T-helper 17 cell (primary cell): ENCODE data around the gene CEACAM6. TPM values are rescaled to one million over a fixed set of nuclear protein-coding genes. Genes with fewer than 3 reads are reported as not detected.
"Not testable (repeated sequence)": the region's sequence is repeated elsewhere in the genome, so short reads cannot be mapped to it uniquely, and the experiment has no call there.

Source experiments
- ATAC-seq: fragments of 150-1000 bp; cut with Tn5 transposase; 2 replicates; pipeline ENCODE4 v1.10.0; 2021; ENCODE audit warnings: mild to moderate bottlenecking, moderate library complexity
- DNase-seq, 3 donors: peaks; one replicate each; pipeline versions ENCODE4 v3.0.0 to v3.0.0-alpha.2; 2020 to 2021
- H3K9me3 ChIP-seq: one replicate; pipeline ENCODE4 v1.7.0; 2013; ENCODE audit warnings: low read length, mild to moderate bottlenecking; ENCODE audit not compliant: control insufficient read depth, poor library complexity, severe bottlenecking
- H3K27ac Mint-ChIP-seq: one replicate; pipeline ENCODE4 v1.8.0; 2022; ENCODE audit warnings: mild to moderate bottlenecking, moderate library complexity, mixed read lengths
- H3K27me3 Mint-ChIP-seq: one replicate; pipeline ENCODE4 v1.8.0; 2022; ENCODE audit warnings: mixed read lengths
- H3K36me3 Mint-ChIP-seq: one replicate; pipeline ENCODE4 v1.8.0; 2022; ENCODE audit warnings: low read depth, mixed read lengths
- H3K4me1 Mint-ChIP-seq: one replicate; pipeline ENCODE4 v1.8.0; 2022; ENCODE audit warnings: mild to moderate bottlenecking, mixed read lengths
- H3K4me3 Mint-ChIP-seq: one replicate; pipeline ENCODE4 v1.8.0; 2022; ENCODE audit warnings: mild to moderate bottlenecking, moderate library complexity, mixed read lengths
- total RNA-seq, 4 donors: library from RNA in 2 of 4; stranded (reverse) in 2 of 4; gene quantifications; one replicate each; pipeline ENCODE4 v1.2.3 and lab custom pipeline; 2022 to 2026

The CEACAM6 gene
- total RNA-seq (not detected), total RNA-seq (lab: John Stamatoyannopoulos, UW) (0 to 0.23 reads per million in 2 donors)

DNA sequence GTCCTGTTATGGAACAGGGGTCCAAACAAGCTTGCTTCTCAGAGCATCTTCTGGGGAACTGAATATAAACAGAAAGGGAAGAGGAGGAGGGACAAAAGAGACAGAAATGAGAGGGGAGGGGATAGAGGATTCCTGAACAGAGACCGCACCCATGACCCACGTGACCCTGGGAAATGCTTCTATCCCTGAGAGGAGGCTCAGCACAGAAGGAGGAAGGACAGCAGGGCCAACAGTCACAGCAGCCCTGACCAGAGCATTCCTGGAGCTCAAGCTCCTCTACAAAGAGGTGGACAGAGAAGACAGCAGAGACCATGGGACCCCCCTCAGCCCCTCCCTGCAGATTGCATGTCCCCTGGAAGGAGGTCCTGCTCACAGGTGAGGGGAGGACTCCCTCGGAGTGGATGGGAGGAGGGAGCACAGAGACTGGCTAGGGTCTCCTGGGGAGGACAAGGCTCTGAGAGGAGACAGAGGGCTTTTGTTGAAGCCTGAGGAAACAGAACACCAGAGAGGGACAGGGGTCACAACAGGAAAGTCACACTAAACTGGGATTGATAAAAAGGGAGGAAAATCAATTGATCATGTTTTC is at the start of gene CEACAM6:
CEACAM6 (plus strand) TSS at position 203 of the 586 bp plus-strand sequence; CDS start at position 312, 109 bp downstream.
- Mint-ChIP-seq H3K4me3 (no peak within 1 kb of the TSS), H3K4me1 (peaks cover 14% of the 10 kb centered on the region), H3K36me3 (peaks cover 2% of the 10 kb centered on the region), H3K27ac (no peak within 1 kb of the TSS), H3K27me3 (peaks cover 78% of the 10 kb centered on the region)
- no peak for DNase-seq
- H3K9me3 ChIP-seq, result no peaks in the 10 kb centered on the region
- no peak for ATAC-seq

DNA sequence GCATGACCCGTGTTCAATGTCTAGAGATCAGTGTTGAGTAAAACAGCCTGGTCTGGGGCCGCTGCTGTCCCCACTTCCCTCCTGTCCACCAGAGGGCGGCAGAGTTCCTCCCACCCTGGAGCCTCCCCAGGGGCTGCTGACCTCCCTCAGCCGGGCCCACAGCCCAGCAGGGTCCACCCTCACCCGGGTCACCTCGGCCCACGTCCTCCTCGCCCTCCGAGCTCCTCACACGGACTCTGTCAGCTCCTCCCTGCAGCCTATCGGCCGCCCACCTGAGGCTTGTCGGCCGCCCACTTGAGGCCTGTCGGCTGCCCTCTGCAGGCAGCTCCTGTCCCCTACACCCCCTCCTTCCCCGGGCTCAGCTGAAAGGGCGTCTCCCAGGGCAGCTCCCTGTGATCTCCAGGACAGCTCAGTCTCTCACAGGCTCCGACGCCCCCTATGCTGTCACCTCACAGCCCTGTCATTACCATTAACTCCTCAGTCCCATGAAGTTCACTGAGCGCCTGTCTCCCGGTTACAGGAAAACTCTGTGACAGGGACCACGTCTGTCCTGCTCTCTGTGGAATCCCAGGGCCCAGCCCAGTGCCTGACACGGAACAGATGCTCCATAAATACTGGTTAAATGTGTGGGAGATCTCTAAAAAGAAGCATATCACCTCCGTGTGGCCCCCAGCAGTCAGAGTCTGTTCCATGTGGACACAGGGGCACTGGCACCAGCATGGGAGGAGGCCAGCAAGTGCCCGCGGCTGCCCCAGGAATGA is 48.4 kb upstream of the CEACAM6 start:
- H3K36me3 Mint-ChIP-seq, result peaks cover 5% of the 10 kb centered on the region
- H3K4me1 Mint-ChIP-seq, result peaks cover 6% of the 10 kb centered on the region

DNA sequence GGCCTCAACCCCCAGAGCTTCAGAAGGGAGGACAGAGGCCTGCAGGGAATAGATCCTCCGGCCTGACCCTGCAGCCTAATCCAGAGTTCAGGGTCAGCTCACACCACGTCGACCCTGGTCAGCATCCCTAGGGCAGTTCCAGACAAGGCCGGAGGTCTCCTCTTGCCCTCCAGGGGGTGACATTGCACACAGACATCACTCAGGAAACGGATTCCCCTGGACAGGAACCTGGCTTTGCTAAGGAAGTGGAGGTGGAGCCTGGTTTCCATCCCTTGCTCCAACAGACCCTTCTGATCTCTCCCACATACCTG is 47.9 kb upstream of the CEACAM6 start:
- H3K27ac Mint-ChIP-seq, result no peak overlapping the region
- peaks cover 5% of the 10 kb centered on the region for H3K36me3 Mint-ChIP-seq
- DNase-seq, result no peak
- ATAC-seq, result no peak
- H3K9me3 ChIP-seq, result no peaks in the 10 kb centered on the region
- H3K27me3 Mint-ChIP-seq, result peaks cover 76% of the 10 kb centered on the region
- H3K4me1 Mint-ChIP-seq, result peaks cover 6% of the 10 kb centered on the region
- no peak overlapping the region for H3K4me3 Mint-ChIP-seq

More for the DNA sequence above, 48.4 kb upstream of the CEACAM6 start:
- H3K4me3 Mint-ChIP-seq, result peak overlapping the region; percentile 83
- ATAC-seq (peak; percentile 94), DNase-seq (peak; percentile 47 to 67 (median 49))
- peaks cover 71% of the 10 kb centered on the region for H3K27me3 Mint-ChIP-seq
- no peak overlapping the region for H3K27ac Mint-ChIP-seq
- no peaks in the 10 kb centered on the region for H3K9me3 ChIP-seq

GRCh38 chr19:41707871-41708371 is 47.4 kb upstream of the CEACAM6 start:
- H3K9me3 ChIP-seq, result no peaks in the 10 kb centered on the region
- H3K27ac Mint-ChIP-seq, result peak overlapping the region; percentile 43
- peaks cover 5% of the 10 kb centered on the region for H3K36me3 Mint-ChIP-seq
- peaks cover 7% of the 10 kb centered on the region for H3K4me1 Mint-ChIP-seq
- no peak overlapping the region for H3K4me3 Mint-ChIP-seq
- H3K27me3 Mint-ChIP-seq, result peaks cover 77% of the 10 kb centered on the region
- DNase-seq, result no peak
- no peak for ATAC-seq

DNA sequence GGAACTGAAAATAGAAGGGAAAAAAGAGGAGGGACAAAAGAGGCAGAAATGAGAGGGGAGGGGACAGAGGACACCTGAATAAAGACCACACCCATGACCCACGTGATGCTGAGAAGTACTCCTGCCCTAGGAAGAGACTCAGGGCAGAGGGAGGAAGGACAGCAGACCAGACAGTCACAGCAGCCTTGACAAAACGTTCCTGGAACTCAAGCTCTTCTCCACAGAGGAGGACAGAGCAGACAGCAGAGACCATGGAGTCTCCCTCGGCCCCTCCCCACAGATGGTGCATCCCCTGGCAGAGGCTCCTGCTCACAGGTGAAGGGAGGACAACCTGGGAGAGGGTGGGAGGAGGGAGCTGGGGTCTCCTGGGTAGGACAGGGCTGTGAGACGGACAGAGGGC is 46.8 kb upstream of the CEACAM6 start, which contains the start of gene CEACAM5:
CEACAM5 (plus strand) TSS at position 146 of the 400 bp plus-strand sequence; CDS start at position 252, 106 bp downstream.
- H3K27ac Mint-ChIP-seq, result peak within 1 kb of the TSS; percentile 43

DNA sequence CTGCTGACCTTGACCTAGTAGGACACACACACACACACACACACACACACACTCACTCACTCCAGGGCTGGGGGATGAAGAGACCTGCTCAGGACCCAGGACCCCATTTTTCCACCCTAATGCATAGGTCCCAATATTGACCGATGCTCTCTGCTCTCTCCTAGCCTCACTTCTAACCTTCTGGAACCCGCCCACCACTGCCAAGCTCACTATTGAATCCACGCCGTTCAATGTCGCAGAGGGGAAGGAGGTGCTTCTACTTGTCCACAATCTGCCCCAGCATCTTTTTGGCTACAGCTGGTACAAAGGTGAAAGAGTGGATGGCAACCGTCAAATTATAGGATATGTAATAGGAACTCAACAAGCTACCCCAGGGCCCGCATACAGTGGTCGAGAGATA is 45.8 kb upstream of the CEACAM6 start:
- ATAC-seq, H3K4me3 Mint-ChIP-seq, H3K9me3 ChIP-seq, H3K36me3 Mint-ChIP-seq, DNase-seq, H3K27ac Mint-ChIP-seq, H3K4me1 Mint-ChIP-seq: not testable (repeated sequence)
- H3K27me3 Mint-ChIP-seq, result peaks cover 87% of the 10 kb centered on the region

More for the DNA sequence above, 46.8 kb upstream of the CEACAM6 start, which contains the start of gene CEACAM5:
- H3K9me3 ChIP-seq, result no peaks in the 10 kb centered on the region
- Mint-ChIP-seq H3K27me3 (peaks cover 81% of the 10 kb centered on the region), H3K4me3 (no peak within 1 kb of the TSS), H3K36me3 (peaks cover 5% of the 10 kb centered on the region), H3K4me1 (peaks cover 7% of the 10 kb centered on the region)
- ATAC-seq, result no peak
- DNase-seq, result no peak

DNA sequence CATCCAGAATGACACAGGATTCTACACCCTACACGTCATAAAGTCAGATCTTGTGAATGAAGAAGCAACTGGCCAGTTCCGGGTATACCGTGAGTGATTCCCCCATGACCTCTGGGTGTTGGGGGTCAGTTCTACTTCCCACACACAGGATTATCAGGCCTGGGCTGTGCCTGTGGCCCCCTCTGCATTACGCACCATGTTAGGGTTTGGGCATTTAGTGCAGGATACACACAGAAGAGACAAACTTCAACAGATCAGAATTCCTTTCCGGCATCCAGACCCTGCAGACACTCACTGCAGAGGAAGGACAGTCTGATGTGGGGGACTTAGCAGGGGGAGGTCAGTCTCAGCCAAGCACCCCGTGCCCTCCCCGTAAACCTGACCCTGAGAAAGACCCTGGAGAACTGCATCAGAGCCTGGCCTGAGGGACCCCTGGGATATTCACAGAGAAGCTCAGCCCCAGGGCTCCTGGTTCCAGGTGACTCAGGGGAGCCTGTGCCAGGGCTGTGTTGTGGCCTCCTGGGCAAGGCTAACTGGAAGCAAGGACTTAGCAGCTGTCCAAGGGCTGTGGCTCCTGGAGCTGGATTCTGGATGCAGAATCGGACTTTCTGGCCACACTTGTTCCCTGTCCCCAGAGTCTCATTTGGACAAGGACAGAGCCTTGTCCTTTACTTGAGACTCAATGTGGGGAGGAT is 45.2 kb upstream of the CEACAM6 start:
- peaks cover 7% of the 10 kb centered on the region for H3K4me1 Mint-ChIP-seq
- no peaks in the 10 kb centered on the region for H3K9me3 ChIP-seq
- ATAC-seq, result no peak
- no peak overlapping the region for H3K27ac Mint-ChIP-seq
- no peak overlapping the region for H3K4me3 Mint-ChIP-seq
- H3K27me3 Mint-ChIP-seq, result peaks cover 85% of the 10 kb centered on the region
- H3K36me3 Mint-ChIP-seq, result peaks cover 2% of the 10 kb centered on the region
- DNase-seq, result no peak

DNA sequence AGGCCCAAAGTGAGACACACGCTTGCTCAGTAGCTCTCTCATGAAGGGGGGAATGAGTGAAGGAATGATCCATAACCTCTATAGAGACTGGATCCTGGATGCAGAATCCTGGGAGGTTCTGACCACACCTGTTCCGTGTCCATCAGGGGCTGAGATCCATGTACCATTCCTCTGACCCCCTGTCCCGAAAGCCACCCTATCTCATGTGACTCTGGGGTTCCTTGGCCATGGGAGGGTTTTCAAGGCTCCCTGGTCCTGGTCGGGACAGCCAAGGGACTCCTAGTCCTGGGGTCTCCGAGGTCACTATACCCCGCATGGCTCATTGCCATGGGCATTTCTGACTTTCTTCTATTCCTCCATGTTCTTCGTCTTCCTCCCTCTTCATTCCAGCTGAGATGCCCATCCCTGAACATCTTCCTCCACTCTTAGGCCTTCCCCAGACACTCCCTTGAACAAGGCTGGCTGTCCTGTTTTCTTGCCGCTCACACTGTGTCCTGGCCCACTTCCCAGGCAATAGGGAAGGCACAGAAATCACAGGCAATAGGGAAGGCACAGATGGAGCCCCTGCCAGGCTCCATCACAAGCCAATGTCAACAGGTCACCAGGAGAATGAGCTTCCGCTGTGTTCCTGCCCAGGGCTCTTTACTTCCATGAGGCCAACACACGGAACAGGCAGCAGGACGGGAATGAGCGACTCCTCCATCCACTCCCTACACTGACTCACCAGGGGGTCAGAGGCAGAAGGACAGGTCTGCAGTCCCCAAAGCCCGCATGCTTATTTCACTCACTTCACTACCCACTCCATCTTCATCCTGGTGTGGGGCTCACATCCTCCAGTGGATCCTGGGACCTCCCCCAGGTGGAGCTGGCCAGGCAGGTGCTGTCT is 43.7 kb upstream of the CEACAM6 start:
- no peak for ATAC-seq
- peaks cover 3% of the 10 kb centered on the region for H3K36me3 Mint-ChIP-seq
- peaks cover 85% of the 10 kb centered on the region for H3K27me3 Mint-ChIP-seq
- H3K9me3 ChIP-seq, result no peaks in the 10 kb centered on the region
- no peak overlapping the region for H3K4me3 Mint-ChIP-seq
- peaks cover 7% of the 10 kb centered on the region for H3K4me1 Mint-ChIP-seq
- DNase-seq, result no peak
- H3K27ac Mint-ChIP-seq, result no peak overlapping the region

DNA sequence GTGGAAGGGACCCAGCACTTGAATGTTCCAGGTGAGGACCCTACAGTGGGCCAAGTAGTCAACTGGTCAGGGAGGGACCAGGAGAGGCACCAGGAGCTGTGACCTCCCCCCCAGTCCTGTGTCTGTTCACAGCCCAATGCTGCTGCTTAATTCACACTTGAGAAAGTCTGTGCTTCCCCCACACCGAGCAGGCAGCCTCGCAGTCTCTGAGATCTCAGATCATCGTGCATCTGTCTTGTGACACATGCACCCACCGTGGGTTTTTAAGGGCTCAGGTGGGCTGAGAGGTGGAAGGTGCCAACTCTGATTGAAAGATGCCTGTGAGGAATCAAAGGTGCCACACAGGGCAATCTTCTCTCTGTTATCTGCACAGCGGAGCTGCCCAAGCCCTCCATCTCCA is 40.7 kb upstream of the CEACAM6 start:
- no peak overlapping the region for H3K27ac Mint-ChIP-seq
- H3K4me3 Mint-ChIP-seq, result no peak overlapping the region
- H3K27me3 Mint-ChIP-seq, result peaks cover 88% of the 10 kb centered on the region
- ATAC-seq (no peak), DNase-seq (no peak)
- peaks cover 5% of the 10 kb centered on the region for H3K36me3 Mint-ChIP-seq
- H3K9me3 ChIP-seq, result no peaks in the 10 kb centered on the region
- H3K4me1 Mint-ChIP-seq, result peaks cover 2% of the 10 kb centered on the region

DNA sequence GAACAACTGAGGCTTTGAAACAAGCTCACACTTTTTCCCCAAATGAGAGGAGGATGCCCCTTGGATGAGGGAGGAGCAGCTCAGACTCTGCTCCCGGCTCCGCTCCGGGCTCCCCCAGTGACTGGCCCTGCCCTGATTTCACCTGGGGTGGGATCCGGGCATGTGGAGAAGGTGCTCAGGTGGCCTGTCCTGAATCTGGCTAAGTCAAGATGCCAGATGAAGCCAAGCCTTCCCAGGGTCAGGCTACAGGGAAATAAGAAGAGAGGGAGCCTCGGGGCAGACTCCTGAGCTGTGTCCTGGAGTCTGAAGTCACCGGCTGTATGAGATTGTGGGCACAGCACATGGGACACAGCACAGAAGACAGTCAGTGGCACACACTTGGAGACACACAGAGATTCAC is 36.6 kb upstream of the CEACAM6 start:
- H3K9me3 ChIP-seq, result no peaks in the 10 kb centered on the region
- Mint-ChIP-seq H3K27me3 (peaks cover 79% of the 10 kb centered on the region), H3K36me3 (peaks cover 2% of the 10 kb centered on the region), H3K4me3 (no peak overlapping the region), H3K4me1 (no peaks in the 10 kb centered on the region), H3K27ac (no peak overlapping the region)
- DNase-seq, result no peak
- ATAC-seq, result no peak

DNA sequence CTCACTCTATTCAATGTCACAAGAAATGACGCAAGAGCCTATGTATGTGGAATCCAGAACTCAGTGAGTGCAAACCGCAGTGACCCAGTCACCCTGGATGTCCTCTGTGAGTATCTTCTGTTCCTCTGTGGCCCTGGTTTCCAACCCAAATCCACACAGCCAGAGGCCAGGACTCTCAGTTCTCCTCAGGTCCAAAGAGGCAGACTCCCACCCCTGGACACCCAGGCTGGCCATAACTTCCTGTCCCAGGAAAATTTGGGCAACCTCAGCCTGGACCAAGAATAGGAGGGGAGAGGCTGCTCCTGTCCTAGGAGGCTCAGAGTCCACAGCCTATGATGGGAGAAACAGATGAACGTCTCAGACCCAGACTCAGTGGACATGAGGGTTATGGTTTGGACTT is 35.2 kb upstream of the CEACAM6 start:
- H3K9me3 ChIP-seq, result no peaks in the 10 kb centered on the region
- peaks cover 2% of the 10 kb centered on the region for H3K36me3 Mint-ChIP-seq
- H3K27me3 Mint-ChIP-seq, result peaks cover 67% of the 10 kb centered on the region
- no peak overlapping the region for H3K4me3 Mint-ChIP-seq
- no peak for DNase-seq
- H3K4me1 Mint-ChIP-seq, result no peaks in the 10 kb centered on the region
- no peak for ATAC-seq
- no peak overlapping the region for H3K27ac Mint-ChIP-seq

- no peak overlapping the region for H3K4me3 Mint-ChIP-seq
- H3K27ac Mint-ChIP-seq, result no peak overlapping the region
- ATAC-seq, result no peak
- peaks cover 4% of the 10 kb centered on the region for H3K4me1 Mint-ChIP-seq
- peaks cover 37% of the 10 kb centered on the region for H3K27me3 Mint-ChIP-seq
- H3K36me3 Mint-ChIP-seq, result peaks cover 10% of the 10 kb centered on the region
- H3K9me3 ChIP-seq, result no peaks in the 10 kb centered on the region
- no peak for DNase-seq
These were observed 28.8 kb upstream of the CEACAM6 start for GRCh38 chr19:41726493-41726892.
